K562 (cell line): Measurements from ENCODE around the gene GPX7. TPM values are rescaled to one million over a fixed set of nuclear protein-coding genes. Genes with fewer than 3 reads are reported as not detected.

Experiments
- HDAC8 ChIP-seq: fragments of 450-650 bp; IDR thresholded peaks from 2 replicates; pipeline ENCODE4 v1.6.1; 2016; ENCODE audit warnings: mild to moderate bottlenecking, missing genetic modification characterization, moderate library complexity, missing compliant biosample characterization
- NBN ChIP-seq: fragments of 450-650 bp; IDR thresholded peaks from 2 replicates; pipeline ENCODE4 v1.6.1; 2016; ENCODE audit warnings: low read depth, mild to moderate bottlenecking
- NCOA1 ChIP-seq: fragments of 450-650 bp; IDR thresholded peaks from 2 replicates; pipeline ENCODE4 v1.6.1; 2016; ENCODE audit warnings: low read depth
- POLR2AphosphoS5 ChIP-seq: IDR thresholded peaks from 2 replicates; pipeline ENCODE4 v1.6.1; 2011; ENCODE audit warnings: mild to moderate bottlenecking, low read depth, low read length, moderate library complexity; ENCODE audit not compliant: control insufficient read depth, insufficient read depth
- RAD51 ChIP-seq: fragments of 450-650 bp; IDR thresholded peaks from 2 replicates; pipeline ENCODE4 v1.7.1; 2016; ENCODE audit warnings: low read depth, mild to moderate bottlenecking, borderline replicate concordance
- RBM22 ChIP-seq: fragments of 200-400 bp; formaldehyde crosslinking; IDR thresholded peaks from 2 replicates; pipeline ENCODE4 v1.6.1; 2018; ENCODE audit warnings: low read length, low read depth; ENCODE audit not compliant: poor library complexity, severe bottlenecking
- SMAD3 ChIP-seq: fragments of 450-650 bp; formaldehyde crosslinking; conservative IDR thresholded peaks from 2 replicates; pipeline ENCODE4 v1.4.0; 2020; ENCODE audit warnings: mild to moderate bottlenecking
- SREBF1 ChIP-seq: fragments of 150-350 bp; IDR thresholded peaks from 2 replicates; pipeline ENCODE4 v1.6.1; 2014; ENCODE audit warnings: antibody characterized with exemption, low read depth, low read length, borderline replicate concordance
- ZFP36 ChIP-seq: fragments of 150-350 bp; IDR thresholded peaks from 2 replicates; pipeline ENCODE4 v1.6.1; 2018; ENCODE audit warnings: low read length, low read depth; ENCODE audit not compliant: partially characterized antibody
- ZNF140 ChIP-seq: fragments of 250-450 bp; sonication (Bioruptor Pico); IDR thresholded peaks from 2 replicates; pipeline ENCODE4 v1.8.0; 2021; ENCODE audit warnings: moderate library complexity, mild to moderate bottlenecking, inconsistent platforms
- ZNF583 ChIP-seq: fragments of 250-450 bp; sonication (Bioruptor Pico); IDR thresholded peaks from 2 replicates; pipeline ENCODE4 v1.4.0; 2020
- ZNF668 ChIP-seq: fragments of 250-450 bp; sonication (Bioruptor Pico); IDR thresholded peaks from 2 replicates; pipeline ENCODE4 v1.8.0; 2022; ENCODE audit warnings: mild to moderate bottlenecking, inconsistent platforms
- ZNF707 ChIP-seq: fragments of 250-450 bp; sonication (Bioruptor Pico); conservative IDR thresholded peaks from 2 replicates; pipeline ENCODE4 v1.8.0; 2022; ENCODE audit warnings: inconsistent platforms, mild to moderate bottlenecking, moderate library complexity
- ZNF75A ChIP-seq: fragments of 450-650 bp; formaldehyde crosslinking; IDR thresholded peaks from 2 replicates; pipeline ENCODE4 v1.4.0; 2020; ENCODE audit warnings: mild to moderate bottlenecking
- ZSCAN29 ChIP-seq: fragments of 450-650 bp; IDR thresholded peaks from 2 replicates; pipeline ENCODE4 v1.6.1; 2017
- polyA plus RNA-seq, 8 experiments: library from polyadenylated mRNA; depleted of rRNA in 4 of 8; stranded (reverse) in 5 of 8; unstranded in 3 of 8; fragments of >200 nt; fragmentation: Nextera tagmentation in 2 of 8; fragmentation: Illumina TruSeq in 1 of 8; extraction: Ambion mirVana in 2 of 8; extraction: Trizol in 1 of 8; gene quantifications; 2 replicates each; pipeline versions ENCODE4 v1.2.1 to v1.2.3, GENCODE V29; 2011 to 2014; ENCODE audit warnings: inconsistent platforms in 1 of 8, missing spikeins in 1 of 8
- total RNA-seq, 7 experiments: library from RNA; depleted of rRNA in 6 of 7; stranded (reverse); fragments of >200 nt in 6 of 7; fragmentation: Illumina TruSeq in 2 of 7; extraction: Trizol in 2 of 7; gene quantifications; 2 replicates each; pipeline versions ENCODE4 v1.2.1 to v1.2.3, GENCODE V29; 2011 to 2021; ENCODE audit warnings: low replicate concordance in 1 of 7
- TF ChIP-seq, protein P1 (sequence below), 2 experiments: fragments of 250-450 bp in 1 of 2; fragments of 450-650 bp in 1 of 2; sonication (Bioruptor Pico) in 1 of 2; IDR thresholded peaks; 2 replicates each; pipeline versions ENCODE4 v1.6.1 to v1.8.0; 2016 to 2021; ENCODE audit warnings: mild to moderate bottlenecking in 2 of 2, moderate library complexity in 2 of 2, missing compliant biosample characterization in 1 of 2, missing genetic modification characterization in 1 of 2
- TF ChIP-seq, protein P2 (sequence below): fragments of 250-450 bp; sonication (Bioruptor Pico); IDR thresholded peaks from 2 replicates; pipeline ENCODE4 v1.8.0; 2022; ENCODE audit warnings: inconsistent platforms, mild to moderate bottlenecking, moderate library complexity, borderline replicate concordance
- TF ChIP-seq, protein P3 (sequence below), 2 experiments: IDR thresholded peaks in 1 of 2; conservative IDR thresholded peaks in 1 of 2; 2 replicates each; pipeline ENCODE4 v1.6.1; 2016; ENCODE audit warnings: low read depth in 2 of 2, mild to moderate bottlenecking in 1 of 2, missing compliant biosample characterization in 1 of 2, missing genetic modification characterization in 1 of 2, moderate library complexity in 1 of 2
- TF ChIP-seq, protein P4 (sequence below): sonication (generic); formaldehyde crosslinking; IDR thresholded peaks from 2 replicates; pipeline ENCODE4 v1.8.0; 2022; ENCODE audit warnings: missing genetic modification reagents, mild to moderate bottlenecking, borderline replicate concordance
- TF ChIP-seq, protein P5 (sequence below): fragments of 450-650 bp; formaldehyde crosslinking; IDR thresholded peaks from 2 replicates; pipeline ENCODE4 v1.4.0; 2020; ENCODE audit warnings: mild to moderate bottlenecking, mixed read lengths

The GPX7 gene
- total and polyA plus RNA-seq, 9 of the 15 experiments (the other 6 are each of a cell fraction or from before 2014, with no cell fraction given), result 0.08 TPM; not detected in 8

DNA sequence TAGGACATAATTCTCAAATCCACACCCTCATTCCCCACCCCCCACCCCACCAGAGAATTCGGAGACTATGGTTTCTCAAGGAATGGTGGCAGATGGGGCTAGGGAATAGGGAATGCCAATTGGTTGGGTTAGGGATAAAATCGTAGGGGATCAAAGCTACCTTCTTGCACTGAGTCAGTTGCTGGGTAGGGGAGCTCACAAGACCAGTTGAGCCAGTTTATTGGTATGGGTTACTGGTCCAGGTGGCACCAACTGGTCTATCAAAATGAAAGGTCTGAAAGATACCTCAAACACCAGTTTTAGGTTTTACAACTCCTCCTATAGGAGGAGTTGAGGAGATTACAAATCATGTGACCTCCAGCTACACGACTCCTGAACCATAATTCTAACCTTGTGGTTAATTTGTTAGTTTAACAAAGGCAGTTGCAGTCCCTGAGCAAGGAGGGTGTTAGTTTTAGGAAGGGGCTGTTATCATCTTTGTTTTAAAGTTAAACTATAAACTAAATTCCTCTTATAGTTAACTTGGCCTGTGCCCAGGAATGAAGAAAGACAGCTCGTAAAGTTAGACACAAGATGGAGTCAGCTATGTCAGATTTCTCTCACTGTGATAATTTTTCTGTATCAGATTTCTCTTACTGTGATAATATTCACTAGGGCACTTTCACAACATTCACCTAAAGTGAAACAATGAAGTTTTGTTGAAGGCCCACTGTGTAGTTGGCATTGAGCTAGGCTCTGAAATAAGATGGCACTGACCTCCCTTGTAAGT is 33.3 kb downstream of the GPX7 start (continued):
- TF ChIP-seq HDAC8 (tag), result peak; percentile 54; the same call in 1 of the 2 replicates
- TF ChIP-seq, protein P1, sequence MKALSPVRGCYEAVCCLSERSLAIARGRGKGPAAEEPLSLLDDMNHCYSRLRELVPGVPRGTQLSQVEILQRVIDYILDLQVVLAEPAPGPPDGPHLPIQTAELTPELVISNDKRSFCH (CRISPR knock-in tag; IDR thresholded peaks at IDR 0.05), result no peak
- TF ChIP-seq, protein P1 (tag; IDR thresholded peaks at IDR 0.05), result peak; percentile 88
- TF ChIP-seq ZNF75A (CRISPR knock-in tag), result no peak
- TF ChIP-seq SREBF1, result no peak
- no peak for TF ChIP-seq POLR2AphosphoS5
- TF ChIP-seq, protein P2, sequence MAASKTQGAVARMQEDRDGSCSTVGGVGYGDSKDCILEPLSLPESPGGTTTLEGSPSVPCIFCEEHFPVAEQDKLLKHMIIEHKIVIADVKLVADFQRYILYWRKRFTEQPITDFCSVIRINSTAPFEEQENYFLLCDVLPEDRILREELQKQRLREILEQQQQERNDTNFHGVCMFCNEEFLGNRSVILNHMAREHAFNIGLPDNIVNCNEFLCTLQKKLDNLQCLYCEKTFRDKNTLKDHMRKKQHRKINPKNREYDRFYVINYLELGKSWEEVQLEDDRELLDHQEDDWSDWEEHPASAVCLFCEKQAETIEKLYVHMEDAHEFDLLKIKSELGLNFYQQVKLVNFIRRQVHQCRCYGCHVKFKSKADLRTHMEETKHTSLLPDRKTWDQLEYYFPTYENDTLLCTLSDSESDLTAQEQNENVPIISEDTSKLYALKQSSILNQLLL, result no peak
- peak; percentile 51; the same call in 1 of the 2 replicates for TF ChIP-seq RAD51
- 0 out of 2 replicates have a peak, but pooled peaks have one; percentile 51 for TF ChIP-seq SMAD3 (CRISPR knock-in tag)
- TF ChIP-seq ZNF707 (CRISPR knock-in tag), result no peak
- TF ChIP-seq NCOA1, result no peak
- peak; percentile 88 for TF ChIP-seq ZNF668
- TF ChIP-seq, protein P3, sequence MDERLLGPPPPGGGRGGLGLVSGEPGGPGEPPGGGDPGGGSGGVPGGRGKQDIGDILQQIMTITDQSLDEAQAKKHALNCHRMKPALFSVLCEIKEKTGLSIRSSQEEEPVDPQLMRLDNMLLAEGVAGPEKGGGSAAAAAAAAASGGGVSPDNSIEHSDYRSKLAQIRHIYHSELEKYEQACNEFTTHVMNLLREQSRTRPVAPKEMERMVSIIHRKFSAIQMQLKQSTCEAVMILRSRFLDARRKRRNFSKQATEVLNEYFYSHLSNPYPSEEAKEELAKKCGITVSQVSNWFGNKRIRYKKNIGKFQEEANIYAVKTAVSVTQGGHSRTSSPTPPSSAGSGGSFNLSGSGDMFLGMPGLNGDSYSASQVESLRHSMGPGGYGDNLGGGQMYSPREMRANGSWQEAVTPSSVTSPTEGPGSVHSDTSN (CRISPR knock-in tag; IDR thresholded peaks at IDR 0.05; ENCODE audit: low read depth), result no peak
- TF ChIP-seq, protein P3 (tag; conservative IDR thresholded peaks at IDR 0.05; ENCODE audit: low read depth), result 0 out of 2 replicates have a peak, but pooled peaks have one; percentile 12
- TF ChIP-seq ZNF140 (CRISPR knock-in tag), result no peak
- no peak for TF ChIP-seq ZFP36
- TF ChIP-seq, protein P4, sequence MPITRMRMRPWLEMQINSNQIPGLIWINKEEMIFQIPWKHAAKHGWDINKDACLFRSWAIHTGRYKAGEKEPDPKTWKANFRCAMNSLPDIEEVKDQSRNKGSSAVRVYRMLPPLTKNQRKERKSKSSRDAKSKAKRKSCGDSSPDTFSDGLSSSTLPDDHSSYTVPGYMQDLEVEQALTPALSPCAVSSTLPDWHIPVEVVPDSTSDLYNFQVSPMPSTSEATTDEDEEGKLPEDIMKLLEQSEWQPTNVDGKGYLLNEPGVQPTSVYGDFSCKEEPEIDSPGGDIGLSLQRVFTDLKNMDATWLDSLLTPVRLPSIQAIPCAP (CRISPR knock-in tag), result no peak
- no peak for TF ChIP-seq RBM22
- TF ChIP-seq NBN, result no peak
- TF ChIP-seq, protein P5, sequence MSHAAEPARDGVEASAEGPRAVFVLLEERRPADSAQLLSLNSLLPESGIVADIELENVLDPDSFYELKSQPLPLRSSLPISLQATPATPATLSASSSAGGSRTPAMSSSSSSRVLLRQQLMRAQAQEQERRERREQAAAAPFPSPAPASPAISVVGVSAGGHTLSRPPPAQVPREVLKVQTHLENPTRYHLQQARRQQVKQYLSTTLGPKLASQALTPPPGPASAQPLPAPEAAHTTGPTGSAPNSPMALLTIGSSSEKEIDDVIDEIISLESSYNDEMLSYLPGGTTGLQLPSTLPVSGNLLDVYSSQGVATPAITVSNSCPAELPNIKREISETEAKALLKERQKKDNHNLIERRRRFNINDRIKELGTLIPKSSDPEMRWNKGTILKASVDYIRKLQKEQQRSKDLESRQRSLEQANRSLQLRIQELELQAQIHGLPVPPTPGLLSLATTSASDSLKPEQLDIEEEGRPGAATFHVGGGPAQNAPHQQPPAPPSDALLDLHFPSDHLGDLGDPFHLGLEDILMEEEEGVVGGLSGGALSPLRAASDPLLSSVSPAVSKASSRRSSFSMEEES, result peak; percentile 81
- 0 out of 2 replicates have a peak, but pooled peaks have one; percentile 53 for TF ChIP-seq ZNF583 (CRISPR knock-in tag)
- no peak for TF ChIP-seq ZSCAN29
